Endodermal cell (in vitro differentiated cells): ENCODE results near the gene ZNF491. TPM values are rescaled to one million over a fixed set of nuclear protein-coding genes. Genes with fewer than 3 reads are reported as not detected.
A peak's percentile ranks its signal among the peaks of the same experiment; 100 is the strongest.
"Not testable (repeated sequence)": the region's sequence is repeated elsewhere in the genome, so short reads cannot be mapped to it uniquely, and the experiment has no call there.

ENCODE experiments used
- DNase-seq: peaks from one replicate; pipeline ENCODE4 v3.0.0-alpha.2; 2017
- H3K27ac ChIP-seq: 2 replicates; pipeline ENCODE4 v1.5.1; 2013; ENCODE audit warnings: mild to moderate bottlenecking, low read depth, low read length, moderate library complexity
- H3K27me3 ChIP-seq: 2 replicates; pipeline ENCODE4 v1.6.1; 2013; ENCODE audit warnings: mild to moderate bottlenecking, low read length, moderate library complexity; ENCODE audit not compliant: insufficient read depth, control insufficient read depth, poor library complexity, severe bottlenecking
- H3K36me3 ChIP-seq: 2 replicates; pipeline ENCODE4 v1.7.0; 2013; ENCODE audit warnings: mild to moderate bottlenecking, low read length, moderate library complexity; ENCODE audit not compliant: control insufficient read depth, insufficient read depth
- H3K4me1 ChIP-seq: one replicate; pipeline ENCODE4 v1.7.0; 2013; ENCODE audit warnings: low read length; ENCODE audit not compliant: control insufficient read depth, insufficient read depth
- H3K4me3 ChIP-seq: 2 replicates; pipeline ENCODE4 v1.5.1; 2013; ENCODE audit warnings: mild to moderate bottlenecking, low read length, moderate library complexity
- H3K9ac ChIP-seq: 2 replicates; pipeline ENCODE4 v1.6.1; 2013; ENCODE audit warnings: mild to moderate bottlenecking, low read length, moderate library complexity; ENCODE audit not compliant: poor library complexity, severe bottlenecking; ENCODE audit errors: extremely low read depth
- H3K9me3 ChIP-seq: 2 replicates; pipeline ENCODE4 v1.6.1; 2013; ENCODE audit warnings: mild to moderate bottlenecking, low read length, moderate library complexity; ENCODE audit not compliant: control insufficient read depth
- H3K27ac Mint-ChIP-seq: 2 replicates; pipeline ENCODE4 v1.8.0; 2020; ENCODE audit warnings: mixed read lengths
- H3K27me3 Mint-ChIP-seq: 2 replicates; pipeline ENCODE4 v1.8.0; 2021; ENCODE audit warnings: mild to moderate bottlenecking, mixed read lengths; ENCODE audit not compliant: insufficient read depth
- H3K36me3 Mint-ChIP-seq: 2 replicates; pipeline ENCODE4 v1.8.0; 2020; ENCODE audit warnings: low read depth, mixed read lengths
- H3K4me1 Mint-ChIP-seq: 2 replicates; pipeline ENCODE4 v1.8.0; 2020; ENCODE audit warnings: mixed read lengths
- H3K4me3 Mint-ChIP-seq: 2 replicates; pipeline ENCODE4 v1.8.0; 2020; ENCODE audit warnings: mild to moderate bottlenecking, moderate library complexity, mixed read lengths
- H3K9me3 Mint-ChIP-seq: 2 replicates; pipeline ENCODE4 v1.8.0; 2020; ENCODE audit warnings: mild to moderate bottlenecking, mixed read lengths
- CTCF ChIP-seq: fragments of 200-600 bp; sonication (generic); conservative IDR thresholded peaks from 2 replicates; pipeline ENCODE4 v1.5.0; 2021; ENCODE audit warnings: antibody characterized with exemption, mild to moderate bottlenecking
- WGBS, 2 experiments: methylation state at CpG; one replicate each; pipeline versions ENCODE4 v1.1.5 to v1.1.7; 2013; ENCODE audit warnings: missing lambda C conversion rate in 2 of 2, mixed read lengths in 1 of 2; ENCODE audit not compliant: insufficient coverage in 1 of 2, insufficient read length in 1 of 2; 5-methylcytosine and 5-hydroxymethylcytosine counted together
- total RNA-seq, 2 donors: library from RNA; stranded (reverse); fragmentation: NEBNext Ultra II Directional in 1 of 2; extraction: Animal tissue kit (Norgen Biotek cat#: 25700) in 1 of 2; gene quantifications; 2 replicates in 1 of 2; 3 replicates in 1 of 2; pipeline ENCODE4 v1.2.1, GENCODE V29; 2021

The ZNF491 gene
- total RNA-seq, 2 donors from 2014 or later = 0.90 to 2.1 TPM

- DNase-seq = no peak
- Mint-ChIP-seq H3K4me3 (no peak overlapping the region), H3K9me3 (peaks cover 28% of the 10 kb centered on the region), H3K27ac (no peak overlapping the region), H3K4me1 (no peaks in the 10 kb centered on the region), H3K27me3 (no peaks in the 10 kb centered on the region), H3K36me3 (peaks cover 70% of the 10 kb centered on the region)
- Histone ChIP-seq H3K27ac (no peak overlapping the region), H3K27me3 (no peaks in the 10 kb centered on the region), H3K4me3 (no peak overlapping the region), H3K9me3 (peaks cover 8% of the 10 kb centered on the region), H3K9ac (no peak overlapping the region), H3K4me1 (no peaks in the 10 kb centered on the region), H3K36me3 (peaks cover 40% of the 10 kb centered on the region)
- WGBS, 2 experiments = 84 to 89% methylated on average over 2 to 5 of the region's 5 CpGs
- TF ChIP-seq CTCF = no peak
Measured at GRCh38 chr19:11821474-11822109, 23.3 kb downstream of the ZNF491 start.

- not testable (repeated sequence) for H3K27ac ChIP-seq, H3K9ac ChIP-seq, H3K4me3 ChIP-seq, H3K27me3 ChIP-seq, DNase-seq, H3K4me1 ChIP-seq, H3K27ac Mint-ChIP-seq, H3K4me3 Mint-ChIP-seq, H3K4me1 Mint-ChIP-seq, H3K27me3 Mint-ChIP-seq
- Mint-ChIP-seq H3K9me3 (peaks cover 92% of the 10 kb centered on the region), H3K36me3 (peaks cover 90% of the 10 kb centered on the region)
- H3K36me3 ChIP-seq = peaks cover 69% of the 10 kb centered on the region
- H3K9me3 ChIP-seq = peaks cover 80% of the 10 kb centered on the region
- 94 to 95% methylated on average over 4 to 7 of the region's 7 CpGs for WGBS, 2 experiments
Measured at GRCh38 chr19:11828957-11829876, 30.9 kb downstream of the ZNF491 start.

GRCh38 chr19:11832253-11832912 is 34.1 kb downstream of the ZNF491 start:
- WGBS, 2 experiments = 94 to 95% methylated on average over 4 to 7 of the region's 8 CpGs
- Mint-ChIP-seq H3K9me3 (peaks cover 100% of the 10 kb centered on the region), H3K27me3 (no peaks in the 10 kb centered on the region), H3K4me1 (no peaks in the 10 kb centered on the region), H3K36me3 (peaks cover 78% of the 10 kb centered on the region), H3K27ac (no peak overlapping the region), H3K4me3 (no peak overlapping the region)
- Histone ChIP-seq H3K9me3 (peaks cover 88% of the 10 kb centered on the region), H3K4me3 (peak overlapping the region; percentile 66), H3K4me1 (no peaks in the 10 kb centered on the region), H3K27me3 (no peaks in the 10 kb centered on the region), H3K36me3 (peaks cover 72% of the 10 kb centered on the region), H3K9ac (no peak overlapping the region), H3K27ac (no peak overlapping the region)
- no peak for TF ChIP-seq CTCF
- DNase-seq = no peak
